Measurements from ENCODE around the gene AUTS2.

Gene AUTS2

DNA sequence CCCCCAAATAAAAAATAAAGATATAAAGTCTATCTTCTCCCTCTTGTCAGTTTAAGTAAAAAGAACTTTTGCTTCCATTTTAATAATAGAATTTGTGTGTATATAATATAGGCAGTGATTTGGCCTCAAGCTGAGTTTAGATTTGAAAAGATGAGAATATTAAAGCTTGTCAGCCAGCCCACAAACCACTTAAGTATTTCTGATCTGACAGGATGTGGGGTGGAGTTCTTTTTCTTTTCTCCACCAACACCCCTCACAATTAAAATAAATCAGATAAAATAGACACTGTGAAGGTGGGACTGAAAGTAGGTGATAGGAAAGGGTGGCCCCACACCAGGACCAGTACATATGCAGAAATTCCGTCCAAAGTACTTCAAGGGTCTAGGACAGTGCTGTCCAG, 714.1 kb downstream of the AUTS2 start:
- DNase-seq (ENCODE audit: low read depth) = no peak

GRCh38 chr7:70313271-70313670, 715.0 kb downstream of the AUTS2 start:
- no peak for DNase-seq (ENCODE audit: low read depth)

DNA sequence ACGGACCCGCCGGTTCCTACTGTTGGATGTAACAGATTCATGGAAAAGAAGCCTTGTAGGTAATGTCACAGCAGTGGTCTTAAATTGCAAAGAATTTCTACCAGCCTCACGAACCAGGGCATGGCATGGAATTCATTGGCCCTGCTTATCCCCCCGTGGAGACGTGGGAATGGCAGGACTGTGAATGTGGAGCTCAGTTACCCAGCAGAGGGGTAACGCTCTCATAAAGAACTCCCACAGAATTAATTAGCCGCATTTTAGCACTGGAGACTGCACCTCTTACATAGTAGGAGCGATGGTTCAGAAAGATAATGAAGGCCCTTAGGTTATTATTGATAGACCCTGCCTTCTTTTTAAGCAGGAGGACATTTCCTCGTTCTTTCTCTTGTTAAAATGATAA, 715.4 kb downstream of the AUTS2 start:
- DNase-seq (ENCODE audit: low read depth) = no peak

- no peak for DNase-seq (ENCODE audit: low read depth)
These were observed 715.9 kb downstream of the AUTS2 start for GRCh38 chr7:70314221-70314620.

- DNase-seq (ENCODE audit: low read depth) = no peak
These were observed 718.5 kb downstream of the AUTS2 start for GRCh38 chr7:70316745-70317144.

DNA sequence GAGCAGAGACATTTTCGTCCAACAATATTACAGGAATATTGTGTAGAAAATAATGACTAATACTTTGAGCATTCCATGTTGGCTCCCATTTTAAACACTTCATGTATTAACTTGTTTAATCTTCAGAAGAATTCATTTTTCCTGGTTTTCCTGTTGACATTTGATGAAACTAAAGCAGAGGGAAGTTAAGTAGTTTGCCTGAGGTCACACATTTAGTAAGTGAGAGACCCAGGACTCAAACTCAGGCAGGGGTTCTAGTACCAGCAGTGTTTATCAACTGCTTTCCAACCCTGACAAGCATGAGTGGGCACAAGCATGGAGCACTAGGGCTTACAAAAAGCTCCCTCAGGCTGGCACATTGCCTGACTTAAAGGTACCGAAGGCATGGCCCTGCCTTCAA, 719.1 kb downstream of the AUTS2 start:
- no peak for DNase-seq (ENCODE audit: low read depth)

DNA sequence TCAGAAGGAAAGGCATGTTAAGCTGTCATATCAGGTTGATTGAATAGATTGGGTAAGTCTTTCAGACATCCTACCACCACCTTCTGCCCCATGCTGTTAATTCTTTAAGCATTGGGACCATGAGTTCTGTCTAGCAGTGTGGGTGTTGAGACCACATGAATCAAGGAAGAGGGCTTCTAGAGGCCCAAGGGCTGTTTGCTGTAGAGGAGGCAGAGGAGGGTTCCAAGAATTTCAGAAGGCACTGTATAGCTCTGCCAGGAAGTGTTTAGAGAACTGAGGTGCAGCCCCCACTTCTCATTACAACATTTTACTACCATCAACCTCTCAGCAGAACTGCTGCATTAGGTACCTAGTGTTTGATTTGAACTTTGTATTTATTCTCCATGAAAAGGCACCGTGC, 720.2 kb downstream of the AUTS2 start:
- no peak for DNase-seq (ENCODE audit: low read depth)

DNA sequence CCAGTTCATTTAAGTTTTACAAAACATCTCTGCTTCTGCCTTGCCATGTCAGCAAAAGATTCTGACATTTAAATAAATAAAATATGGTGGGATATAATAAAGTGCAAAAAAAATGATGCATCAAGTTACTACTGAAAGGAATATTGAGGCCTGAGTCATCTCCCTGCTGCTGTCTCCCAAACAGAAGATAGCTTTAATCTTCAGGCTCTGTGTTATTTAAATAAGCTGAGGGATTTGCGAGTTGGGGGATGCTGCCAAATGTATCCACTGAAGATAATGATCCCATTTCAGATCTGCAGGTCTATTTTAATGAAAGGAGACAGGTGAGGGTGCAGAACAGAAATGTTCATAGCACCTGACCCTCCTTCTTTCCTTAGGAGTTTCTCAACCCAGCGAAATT, 720.8 kb downstream of the AUTS2 start:
- DNase-seq (ENCODE audit: low read depth) = no peak

- no peak for DNase-seq (ENCODE audit: low read depth)
These were observed 722.8 kb downstream of the AUTS2 start for GRCh38 chr7:70321016-70321590.

DNA sequence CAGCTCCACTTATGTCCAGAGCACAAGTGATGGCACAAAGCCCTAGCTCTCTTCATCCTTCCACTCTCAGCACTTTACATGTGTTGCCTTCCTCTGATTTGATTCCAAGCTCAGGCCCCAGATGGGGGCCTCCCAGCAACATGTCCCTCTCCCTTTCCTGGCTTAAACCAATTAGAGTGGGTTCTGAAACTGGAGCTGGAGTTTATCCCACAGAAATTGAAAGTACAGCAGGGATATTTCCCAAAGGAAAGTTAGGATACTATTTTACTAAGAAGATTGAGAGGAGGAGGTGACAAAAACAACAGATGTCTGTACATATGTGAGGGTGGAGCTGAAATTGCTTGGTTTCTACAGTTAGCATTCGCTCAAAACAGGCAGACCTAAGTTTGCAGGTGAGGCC, 724.6 kb downstream of the AUTS2 start:
- DNase-seq (ENCODE audit: low read depth) = no peak

DNA sequence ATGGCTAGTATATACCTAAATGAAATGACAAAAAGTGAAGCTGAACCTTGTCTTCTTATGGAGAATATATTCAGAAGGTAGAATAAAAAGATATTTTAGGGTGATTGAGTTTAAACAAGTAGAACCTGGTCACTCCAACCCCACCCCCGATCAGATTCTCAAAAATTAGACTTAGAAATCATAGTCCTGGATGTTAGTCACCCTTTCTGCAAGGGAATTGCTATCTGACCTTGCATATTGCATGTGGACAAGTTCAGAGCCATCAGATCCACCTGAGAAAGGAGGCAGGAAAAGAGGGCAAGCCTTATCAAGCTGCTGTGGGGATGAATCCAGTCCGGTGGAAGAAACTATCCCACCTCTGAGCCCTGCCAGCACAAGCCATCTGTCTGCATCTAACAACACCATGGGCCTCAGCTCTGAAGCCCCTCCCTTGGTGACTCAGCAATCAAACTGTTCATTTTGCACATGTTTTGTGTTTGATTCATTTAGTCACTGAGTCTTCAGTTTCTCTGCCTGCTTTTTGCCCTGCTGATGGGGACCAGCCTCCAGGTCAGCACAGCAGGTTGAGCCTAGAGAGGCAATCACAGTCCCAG, 727.3 kb downstream of the AUTS2 start:
- DNase-seq (ENCODE audit: low read depth) = no peak

- no peak for DNase-seq (ENCODE audit: low read depth)
These were observed 736.0 kb downstream of the AUTS2 start for GRCh38 chr7:70334295-70334694.

DNA sequence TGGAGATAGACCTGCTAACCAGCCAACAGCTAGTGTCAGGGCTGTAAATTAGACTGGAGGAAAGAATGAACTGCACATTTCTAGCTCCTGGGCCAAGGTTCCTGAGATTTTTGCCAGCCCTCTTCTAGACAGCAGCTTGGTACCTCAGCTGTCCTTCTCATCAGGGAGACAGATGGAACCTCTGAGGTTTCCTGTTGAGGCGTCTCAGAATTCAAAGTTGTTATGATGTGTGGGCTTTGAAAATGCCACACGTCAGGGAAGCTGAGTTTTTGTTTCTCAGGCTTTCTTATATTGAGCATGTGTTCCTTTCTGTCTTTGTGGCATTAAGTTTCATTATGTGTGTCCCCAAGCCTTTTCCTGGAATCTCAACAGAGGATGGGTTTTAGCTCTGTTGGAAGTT, 736.6 kb downstream of the AUTS2 start:
- DNase-seq (ENCODE audit: low read depth) = no peak

DNA sequence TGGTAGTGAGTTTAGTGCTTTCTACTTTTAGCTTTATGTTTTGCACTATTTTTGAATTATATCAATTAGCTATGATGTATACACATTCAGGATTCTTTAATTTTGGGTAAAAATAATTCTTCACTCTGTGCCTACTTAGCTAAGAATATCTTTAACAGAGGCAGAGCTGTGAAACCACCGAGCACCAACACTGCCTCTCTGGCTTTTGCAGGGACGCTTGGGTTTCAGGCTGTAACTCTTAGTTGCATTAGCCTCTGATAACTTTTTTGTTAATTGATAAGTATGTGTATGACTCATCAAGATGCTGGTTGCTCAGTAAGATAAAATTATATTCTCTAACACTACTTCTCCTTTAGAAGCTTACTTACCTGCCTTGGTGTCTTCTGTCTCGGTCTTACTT, 738.3 kb downstream of the AUTS2 start:
- no peak for DNase-seq (ENCODE audit: low read depth)

- no peak for DNase-seq (ENCODE audit: low read depth)
These were observed 739.7 kb downstream of the AUTS2 start for GRCh38 chr7:70338015-70338414.

DNA sequence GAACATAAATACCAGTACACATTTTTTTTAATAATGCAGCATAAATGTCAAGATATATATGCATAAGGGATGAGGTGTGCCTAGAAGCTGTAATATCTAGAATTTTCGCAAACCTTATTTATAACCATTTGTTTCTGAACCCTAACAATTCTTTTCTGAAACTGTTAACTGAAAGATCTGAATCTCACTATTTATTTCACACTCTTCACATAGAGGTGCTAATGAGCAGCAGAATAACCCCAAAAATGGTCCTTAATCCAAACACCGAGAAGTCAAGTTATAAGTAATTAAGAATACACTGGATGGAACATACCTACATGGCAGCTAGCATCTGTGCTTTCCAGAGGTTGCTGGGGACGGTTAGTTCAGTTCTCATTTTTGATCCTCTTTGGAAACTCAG, 742.0 kb downstream of the AUTS2 start:
- DNase-seq (ENCODE audit: low read depth) = no peak

DNA sequence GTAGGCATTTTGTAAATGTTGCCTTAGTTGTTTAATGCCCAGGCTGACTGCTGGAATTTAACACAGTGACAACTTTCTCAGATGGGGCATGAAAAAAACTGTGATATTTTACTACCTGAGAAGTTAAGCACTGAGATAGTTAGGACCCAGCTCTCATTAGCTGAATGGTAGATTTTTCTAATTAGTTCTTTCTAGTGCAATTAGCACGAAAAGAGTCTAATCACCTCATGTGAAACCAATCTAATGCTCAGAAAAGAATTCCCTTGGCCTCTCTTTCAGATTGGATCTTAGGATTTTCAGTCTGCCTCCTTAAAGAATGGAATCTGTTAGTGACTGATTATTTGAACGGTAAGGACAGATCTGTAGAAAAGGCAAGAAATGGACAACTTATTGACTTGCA, 743.2 kb downstream of the AUTS2 start:
- no peak for DNase-seq (ENCODE audit: low read depth)

DNA sequence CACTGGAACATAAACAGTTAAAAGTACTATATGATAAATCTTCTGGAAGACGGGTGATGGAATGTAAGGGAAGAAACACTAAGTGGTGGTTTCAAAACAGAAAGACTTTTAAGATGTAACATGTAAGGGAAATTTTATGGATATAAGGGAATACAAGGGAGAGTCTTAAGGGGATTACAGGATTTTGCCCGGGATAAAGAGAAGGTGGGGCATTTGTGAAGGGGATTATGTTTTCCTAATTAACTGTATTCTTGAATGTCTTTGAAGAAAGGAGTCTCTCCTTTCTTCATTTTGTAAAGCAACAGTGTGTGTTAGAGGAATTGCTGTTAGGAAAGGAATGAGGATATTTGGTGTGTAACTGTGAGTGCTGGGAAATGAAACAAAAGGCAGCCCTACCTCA, 745.2 kb downstream of the AUTS2 start:
- DNase-seq (ENCODE audit: low read depth) = no peak

DNA sequence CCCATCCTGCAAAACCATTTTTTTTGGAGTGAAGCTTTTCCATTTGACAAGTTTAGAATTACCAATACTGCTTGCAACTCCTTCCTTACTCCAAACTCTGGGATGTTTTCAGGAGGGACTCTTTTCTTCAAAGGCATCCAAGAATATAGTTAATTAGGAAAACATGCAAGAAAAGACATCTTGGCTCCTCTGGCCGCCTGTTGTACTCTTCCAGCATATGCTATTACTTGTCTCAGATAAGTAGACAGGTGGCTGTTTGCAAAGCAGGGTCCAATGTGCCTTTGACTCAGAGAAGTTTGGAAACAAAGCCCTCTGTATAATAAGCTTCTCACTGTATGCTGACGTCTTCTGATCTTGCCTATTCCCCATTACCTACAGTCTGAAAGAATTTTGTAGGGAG, 746.5 kb downstream of the AUTS2 start:
- DNase-seq (ENCODE audit: low read depth) = no peak

DNA sequence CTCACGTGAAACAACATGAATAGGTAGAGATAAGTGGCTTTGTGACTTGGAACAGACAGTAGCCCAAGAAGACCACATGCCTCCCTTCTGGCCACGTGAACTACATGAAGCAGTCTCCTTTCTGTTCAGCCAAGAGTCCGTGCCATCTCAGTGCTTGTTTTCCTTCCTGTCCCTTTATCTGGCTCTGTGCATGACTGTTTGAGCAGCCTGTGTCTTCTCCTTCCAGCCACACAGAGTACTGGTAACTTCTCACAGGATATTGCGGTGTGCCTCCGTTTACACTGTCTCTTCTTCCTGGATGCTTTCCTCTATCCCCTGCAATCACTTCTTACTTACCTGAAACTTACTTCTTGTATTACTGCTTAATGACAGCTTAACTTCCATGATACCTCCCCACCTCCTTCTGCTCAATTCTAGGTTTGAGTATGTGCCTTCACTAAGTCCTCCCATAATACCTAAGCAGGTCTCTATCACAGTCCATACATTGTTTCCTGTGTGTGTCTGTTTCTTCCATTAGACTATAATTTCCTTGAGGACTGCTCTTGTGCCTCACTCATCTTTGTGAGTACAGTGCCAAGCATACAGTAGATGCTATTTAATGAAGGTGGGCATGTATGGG, 748.7 kb downstream of the AUTS2 start:
- no peak for DNase-seq (ENCODE audit: low read depth)

DNA sequence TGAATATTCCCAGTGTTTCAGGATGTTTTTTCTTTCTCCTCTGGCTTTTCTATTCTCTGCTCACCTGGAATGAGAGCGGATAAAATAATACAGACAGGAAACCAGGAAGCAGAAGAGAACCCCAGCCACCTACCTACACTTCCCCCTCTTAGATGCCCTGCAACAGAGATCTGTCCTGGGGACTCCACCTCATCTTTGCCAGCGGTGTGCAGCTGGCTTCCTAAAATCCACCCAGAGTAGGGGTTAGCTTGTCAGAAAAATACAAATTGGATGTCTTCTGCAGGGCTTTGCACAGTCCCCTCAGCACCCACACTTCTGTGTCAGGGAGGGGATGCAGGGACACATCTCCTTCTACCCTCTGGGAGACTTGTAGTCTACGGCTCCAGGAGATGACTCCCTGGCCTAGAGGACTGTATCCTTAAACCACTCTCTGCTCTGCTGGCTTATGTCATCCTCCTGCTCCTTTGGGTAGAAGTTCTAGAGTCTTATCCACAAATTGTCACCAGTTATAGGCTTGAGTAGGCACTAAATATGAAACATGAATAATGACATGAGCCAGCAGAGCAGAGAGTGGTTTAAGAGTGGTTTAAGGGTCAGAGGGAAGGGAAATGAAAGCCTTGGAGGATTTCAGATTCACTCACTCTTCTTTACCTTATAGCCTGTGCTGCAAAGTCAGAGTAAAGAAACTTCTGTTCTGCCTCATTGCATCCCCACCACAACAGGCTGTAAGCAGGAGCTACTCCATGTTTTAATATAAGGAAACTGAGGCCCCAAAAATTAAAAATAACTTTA, 749.4 kb downstream of the AUTS2 start:
- no peak for DNase-seq (ENCODE audit: low read depth)

DNA sequence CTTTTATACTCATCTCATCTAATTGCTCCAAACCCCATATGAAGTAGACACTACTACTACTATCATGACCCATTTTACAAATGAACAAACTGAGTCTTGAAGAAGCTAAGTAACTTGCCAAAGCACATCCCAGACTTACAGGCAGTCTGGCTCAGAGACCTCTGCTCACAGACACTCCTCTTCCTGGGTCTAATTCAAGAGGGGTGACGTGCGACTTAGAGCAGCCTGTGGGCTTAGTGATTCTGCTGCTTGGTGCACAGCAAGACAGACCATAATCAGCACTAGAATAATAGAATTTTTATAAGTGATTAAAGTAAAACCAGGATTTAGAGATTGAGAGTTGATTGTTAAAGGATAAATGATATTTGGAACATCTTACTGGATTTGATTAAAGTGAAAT, 750.8 kb downstream of the AUTS2 start:
- no peak for DNase-seq (ENCODE audit: low read depth)

DNA sequence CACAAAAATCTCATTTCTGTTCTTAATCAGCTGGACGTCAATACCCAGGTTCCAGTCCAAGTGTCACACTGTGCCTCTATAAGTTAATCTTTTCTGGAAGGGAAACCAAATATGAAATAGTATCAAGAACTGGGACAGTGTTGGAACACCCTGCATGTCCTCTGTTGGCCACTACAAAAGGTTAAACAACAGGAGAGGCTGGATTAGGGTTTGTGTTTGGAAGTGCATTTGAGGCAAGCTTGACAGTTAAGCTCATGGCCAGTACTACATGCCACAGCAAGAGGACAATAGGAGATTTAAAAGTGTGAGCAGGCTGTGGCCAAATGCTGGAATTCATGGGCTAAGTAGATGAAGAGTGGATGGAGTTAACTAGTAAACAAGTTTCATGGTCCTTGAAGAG, 751.5 kb downstream of the AUTS2 start:
- DNase-seq (ENCODE audit: low read depth) = no peak

Data from CMK (cell line).